HG02981 (cell line): ENCODE measurements around the gene CYP27B1.

ENCODE experiments used
- ATAC-seq: cut with Tn5 transposase; IDR thresholded peaks from one replicate; pipeline ENCODE4 v1.9.1; 2021; ENCODE audit warnings: mild to moderate bottlenecking, moderate library complexity; ENCODE audit not compliant: unreplicated experiment

CYP27B1 gene

GRCh38 chr12:57766464-57767304 is at the start of gene CYP27B1:
Gene CYP27B1, minus strand, starts transcription at chr12:57767078. Its CDS starts 37 bp downstream, at chr12:57767041.
- ATAC-seq, result no peak

GRCh38 chr12:57816001-57816854 is 49.4 kb upstream of the CYP27B1 start:
- ATAC-seq, result no peak

- ATAC-seq, result no peak
Measured at GRCh38 chr12:57815177-57816000, 48.5 kb upstream of the CYP27B1 start.

GRCh38 chr12:57813971-57814772 is 47.3 kb upstream of the CYP27B1 start:
- ATAC-seq, result no peak

- no peak for ATAC-seq
Measured at GRCh38 chr12:57813111-57813970, 46.5 kb upstream of the CYP27B1 start.

DNA sequence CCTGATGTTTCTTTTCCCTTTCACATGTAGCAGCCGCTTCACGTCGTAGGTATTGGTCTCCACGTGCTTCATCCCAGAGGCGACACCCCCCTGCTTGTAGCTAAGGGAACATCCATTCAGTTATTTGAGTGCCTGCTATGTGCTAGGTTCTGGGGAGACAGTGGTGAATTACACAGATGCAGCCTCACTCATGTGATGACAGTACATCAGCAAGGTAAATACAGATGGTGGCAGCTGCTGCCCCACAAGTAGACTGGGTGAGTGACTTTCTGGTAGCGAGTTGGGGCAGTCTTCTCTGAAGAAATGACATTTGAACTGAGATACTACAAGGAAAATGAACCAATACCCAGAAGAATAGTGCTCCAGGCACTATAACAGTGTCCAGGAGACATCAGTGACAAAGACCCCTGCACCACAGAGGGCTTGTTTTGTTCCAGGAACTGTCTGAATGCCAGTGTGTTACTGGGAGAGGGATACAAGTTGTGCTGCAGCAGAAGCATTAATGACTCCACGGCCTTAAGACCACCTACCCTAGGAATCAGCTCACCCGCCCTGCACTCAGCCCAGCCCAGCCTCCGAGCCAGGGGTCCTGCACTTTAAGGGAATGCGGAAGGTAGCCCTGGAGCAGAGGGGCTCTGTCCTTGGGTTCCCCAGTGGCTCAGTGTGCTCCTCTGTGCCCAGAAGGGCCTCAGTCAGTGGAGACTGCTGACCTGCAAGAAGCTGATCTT is 44.3 kb upstream of the CYP27B1 start:
- no peak for ATAC-seq

GRCh38 chr12:57810450-57810849 is 43.6 kb upstream of the CYP27B1 start:
- ATAC-seq, result no peak

DNA sequence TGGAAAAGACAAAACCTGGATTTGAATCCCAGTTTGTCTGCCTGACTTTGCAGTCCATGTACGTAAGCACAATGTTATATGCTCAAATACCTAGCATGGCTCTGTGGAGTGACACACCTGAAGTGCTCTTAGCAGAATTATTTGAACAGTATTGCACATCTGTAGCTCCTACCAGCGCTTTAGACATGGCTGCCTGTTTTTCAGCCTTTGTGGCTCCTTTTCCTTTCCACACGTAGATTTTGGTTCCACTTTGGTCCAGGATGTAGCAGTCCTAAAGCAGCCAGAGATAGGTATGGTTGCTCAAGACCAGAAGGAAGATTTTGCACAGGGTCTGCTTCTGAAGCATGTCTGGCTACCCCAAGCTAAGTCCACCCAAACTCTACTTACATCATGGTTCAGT is 42.5 kb upstream of the CYP27B1 start:
- no peak for ATAC-seq

DNA sequence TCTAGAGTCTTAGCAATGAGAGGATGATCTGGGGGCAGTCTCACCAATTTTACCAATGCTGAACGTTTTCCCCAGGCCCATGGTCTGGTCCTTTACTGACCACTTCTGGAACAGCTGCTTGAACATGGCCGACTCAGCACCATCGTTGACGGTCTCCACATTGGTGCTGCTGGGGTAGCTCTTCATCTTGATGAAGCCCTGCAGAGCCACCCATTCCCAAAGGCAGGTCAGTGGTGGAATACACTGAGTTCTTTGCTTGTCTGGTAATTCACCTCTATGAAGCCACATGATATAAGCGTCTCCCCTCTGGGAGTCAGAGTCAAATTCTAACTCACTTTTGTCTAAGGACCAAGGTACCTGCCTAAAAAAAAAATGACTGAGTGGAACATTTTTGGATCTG is 41.5 kb upstream of the CYP27B1 start:
- no peak for ATAC-seq

- no peak for ATAC-seq
Measured at GRCh38 chr12:57807285-57807684, 40.4 kb upstream of the CYP27B1 start.

- no peak for ATAC-seq
Measured at GRCh38 chr12:57806677-57807076, 39.8 kb upstream of the CYP27B1 start.

DNA sequence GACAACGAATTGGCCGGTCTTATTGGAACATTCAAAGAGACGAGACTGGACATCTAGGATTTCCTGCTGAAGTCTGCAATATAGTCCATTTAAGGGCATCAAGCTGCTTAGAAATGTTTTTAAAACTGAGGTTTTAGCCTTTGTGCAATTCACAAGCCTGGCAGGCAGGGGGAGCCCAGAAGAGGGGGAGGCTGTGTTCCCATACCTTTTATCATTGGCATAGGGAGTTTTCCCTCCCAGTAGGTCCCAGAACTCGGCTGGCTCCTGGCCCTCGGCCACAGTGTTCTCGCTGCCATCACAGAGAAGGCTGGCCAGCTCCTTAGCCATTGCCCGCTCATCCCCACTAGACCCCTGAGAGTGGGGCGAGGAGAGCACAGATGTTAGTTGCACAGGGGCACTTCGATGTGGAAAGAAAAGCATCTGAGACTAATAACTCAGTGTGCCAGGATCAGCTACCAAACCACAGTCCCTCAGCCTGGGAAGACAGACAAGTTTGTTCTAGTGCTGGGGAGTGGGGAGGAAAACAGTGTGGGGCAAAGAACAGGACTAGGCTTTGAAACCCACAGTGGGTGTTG is 36.5 kb upstream of the CYP27B1 start:
- ATAC-seq, result no peak

DNA sequence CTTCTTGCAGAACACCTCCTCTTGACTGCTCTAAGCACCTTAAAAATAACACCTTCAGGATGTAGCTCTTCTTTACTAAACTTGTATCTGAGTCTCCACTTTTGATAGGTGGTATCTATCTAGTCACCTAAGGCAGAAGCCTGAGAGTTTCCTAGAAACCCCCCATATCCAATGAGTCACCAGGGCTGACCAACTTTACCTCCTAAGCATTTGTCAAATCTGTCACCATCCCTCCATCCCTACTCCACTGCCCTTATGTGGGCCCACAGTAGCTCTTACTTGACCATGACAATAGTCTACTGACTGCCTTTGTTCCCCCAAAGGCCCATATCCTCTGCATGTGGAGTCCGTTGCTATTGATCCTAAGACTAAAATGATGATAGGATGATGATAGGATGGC is 35.7 kb upstream of the CYP27B1 start:
- ATAC-seq, result no peak

DNA sequence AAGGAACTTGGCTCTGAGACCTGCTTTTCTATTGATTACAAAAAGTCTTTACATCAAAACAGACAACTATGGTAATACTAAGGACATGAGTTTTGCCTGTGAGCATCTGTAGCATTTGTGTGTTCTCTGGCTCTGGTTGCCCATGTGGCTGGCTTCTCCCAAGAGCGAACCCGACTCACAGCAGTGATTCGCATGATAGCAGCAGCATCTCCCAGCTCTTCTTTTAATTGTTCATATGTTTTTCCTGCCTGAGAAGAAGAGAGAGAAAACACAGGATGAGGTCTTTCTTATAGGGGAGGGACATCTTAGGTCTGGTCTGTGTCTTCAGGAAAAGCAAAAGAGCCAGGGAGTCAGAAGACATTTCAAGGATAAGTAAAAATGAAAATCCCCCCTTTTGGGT is 34.1 kb upstream of the CYP27B1 start:
- no peak for ATAC-seq

GRCh38 chr12:57797933-57798332 is 31.1 kb upstream of the CYP27B1 start:
- no peak for ATAC-seq

GRCh38 chr12:57796996-57797395 is 30.1 kb upstream of the CYP27B1 start:
- no peak for ATAC-seq

DNA sequence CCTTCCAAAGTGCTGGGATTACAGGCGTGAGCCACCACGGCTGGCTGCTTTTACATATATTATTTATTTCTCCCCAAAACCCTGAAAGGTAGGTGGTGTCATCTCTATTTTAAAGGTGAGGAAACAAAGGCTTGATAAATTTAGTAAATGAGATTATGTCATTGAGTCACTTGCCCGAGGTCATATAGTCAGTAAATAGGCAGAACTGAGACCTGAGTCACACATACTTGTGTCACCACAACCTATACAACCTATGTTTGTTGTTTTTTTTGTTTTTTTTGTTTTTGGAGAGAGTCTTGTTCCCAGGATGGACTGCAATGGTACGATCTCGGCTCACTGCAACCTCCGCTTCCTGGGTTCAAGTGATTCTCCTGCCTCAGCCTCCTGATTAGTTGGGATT is 28.5 kb upstream of the CYP27B1 start:
- ATAC-seq, result no peak

- ATAC-seq, result no peak
Measured at GRCh38 chr12:57793920-57794319, 27.0 kb upstream of the CYP27B1 start.
